Calu3 (cell line): ENCODE data around the gene MFAP4. TPM values are rescaled to one million over a fixed set of nuclear protein-coding genes. Genes with fewer than 3 reads are reported as not detected.

Experiments used
- BruUV-seq: library from RNA; stranded (reverse); fragments of 400-500 nt; replicated peaks from 2 replicates; lab custom pipeline; 2021; lab: Mats Ljungman, UMichigan
- CTCF ChIA-PET: fragments of 300-600 bp; sonication (Branson Sonifier 250); formaldehyde crosslinking; loops from one replicate; lab custom pipeline; 2022; ENCODE audit warnings: antibody characterized with exemption; lab: Charles Lee
- DNase-seq: peaks from one replicate; pipeline ENCODE4 v3.0.0; 2022
- H3K27ac Mint-ChIP-seq: one replicate; pipeline ENCODE4 v1.8.0; 2022; ENCODE audit warnings: mixed read lengths; ENCODE audit not compliant: unreplicated experiment
- H3K27me3 Mint-ChIP-seq: one replicate; pipeline ENCODE4 v1.8.0; 2022; ENCODE audit warnings: mixed read lengths; ENCODE audit not compliant: unreplicated experiment
- H3K36me3 Mint-ChIP-seq: one replicate; pipeline ENCODE4 v1.8.0; 2022; ENCODE audit warnings: mild to moderate bottlenecking, moderate library complexity, mixed read lengths; ENCODE audit not compliant: insufficient read depth, unreplicated experiment
- H3K4me1 Mint-ChIP-seq: one replicate; pipeline ENCODE4 v1.8.0; 2022; ENCODE audit warnings: mild to moderate bottlenecking, low read depth, mixed read lengths; ENCODE audit not compliant: unreplicated experiment
- H3K4me3 Mint-ChIP-seq: one replicate; pipeline ENCODE4 v1.8.0; 2022; ENCODE audit warnings: mild to moderate bottlenecking, low read depth, moderate library complexity, mixed read lengths; ENCODE audit not compliant: unreplicated experiment
- H3K9me3 Mint-ChIP-seq: one replicate; pipeline ENCODE4 v1.8.0; 2022; ENCODE audit warnings: low read depth, mixed read lengths; ENCODE audit not compliant: unreplicated experiment
- intact Hi-C: fragments of 100-400 bp; cut with micrococcal nuclease; formaldehyde crosslinking; loops from one replicate; pipeline ENCODE4 v1.10.0; 2022; ENCODE audit not compliant: unreplicated experiment
- total RNA-seq: library from RNA; stranded (reverse); gene quantifications from 2 replicates; pipeline ENCODE4 v1.2.3, GENCODE V29; 2022
- TF ChIP-seq, protein P1 (sequence below): fragments of 200-600 bp; IDR thresholded peaks from one replicate; pipeline ENCODE4 v1.8.0; 2022; ENCODE audit warnings: antibody characterized with exemption; ENCODE audit not compliant: unreplicated experiment

Gene MFAP4
- total RNA-seq, 1 experiment from 2014 or later, result not detected

DNA sequence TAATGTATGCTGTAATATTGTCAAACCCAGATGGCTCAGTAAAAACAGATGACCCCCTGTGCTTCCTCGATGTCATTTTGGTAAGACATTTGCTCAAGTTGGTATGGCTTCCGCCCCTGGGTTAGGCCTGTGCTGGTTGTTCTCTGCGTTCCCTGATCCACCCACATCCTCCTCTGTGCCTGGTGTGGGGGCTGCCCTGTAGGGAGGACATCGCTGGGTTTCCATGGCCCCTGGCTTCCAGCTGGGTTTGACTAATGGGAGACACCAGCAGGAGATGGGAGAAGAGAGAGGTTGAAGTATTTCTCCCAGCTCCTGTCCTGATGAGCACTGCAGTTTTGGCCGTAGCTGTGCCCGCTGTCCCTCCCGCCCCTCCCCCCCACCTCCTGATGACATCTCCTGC is 4.4 kb upstream of the MFAP4 start:
- TF ChIP-seq, protein P1, sequence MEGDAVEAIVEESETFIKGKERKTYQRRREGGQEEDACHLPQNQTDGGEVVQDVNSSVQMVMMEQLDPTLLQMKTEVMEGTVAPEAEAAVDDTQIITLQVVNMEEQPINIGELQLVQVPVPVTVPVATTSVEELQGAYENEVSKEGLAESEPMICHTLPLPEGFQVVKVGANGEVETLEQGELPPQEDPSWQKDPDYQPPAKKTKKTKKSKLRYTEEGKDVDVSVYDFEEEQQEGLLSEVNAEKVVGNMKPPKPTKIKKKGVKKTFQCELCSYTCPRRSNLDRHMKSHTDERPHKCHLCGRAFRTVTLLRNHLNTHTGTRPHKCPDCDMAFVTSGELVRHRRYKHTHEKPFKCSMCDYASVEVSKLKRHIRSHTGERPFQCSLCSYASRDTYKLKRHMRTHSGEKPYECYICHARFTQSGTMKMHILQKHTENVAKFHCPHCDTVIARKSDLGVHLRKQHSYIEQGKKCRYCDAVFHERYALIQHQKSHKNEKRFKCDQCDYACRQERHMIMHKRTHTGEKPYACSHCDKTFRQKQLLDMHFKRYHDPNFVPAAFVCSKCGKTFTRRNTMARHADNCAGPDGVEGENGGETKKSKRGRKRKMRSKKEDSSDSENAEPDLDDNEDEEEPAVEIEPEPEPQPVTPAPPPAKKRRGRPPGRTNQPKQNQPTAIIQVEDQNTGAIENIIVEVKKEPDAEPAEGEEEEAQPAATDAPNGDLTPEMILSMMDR, result no peak
- Mint-ChIP-seq H3K27me3 (no peaks in the 10 kb centered on the region), H3K9me3 (no peaks in the 10 kb centered on the region), H3K27ac (no peak overlapping the region), H3K4me1 (no peaks in the 10 kb centered on the region), H3K36me3 (no peaks in the 10 kb centered on the region), H3K4me3 (no peak overlapping the region)
- intact Hi-C loops, result no loop called here
- CTCF ChIA-PET, result no interaction called here
- no peak for DNase-seq
- no TSS peak for BruUV-seq

DNA sequence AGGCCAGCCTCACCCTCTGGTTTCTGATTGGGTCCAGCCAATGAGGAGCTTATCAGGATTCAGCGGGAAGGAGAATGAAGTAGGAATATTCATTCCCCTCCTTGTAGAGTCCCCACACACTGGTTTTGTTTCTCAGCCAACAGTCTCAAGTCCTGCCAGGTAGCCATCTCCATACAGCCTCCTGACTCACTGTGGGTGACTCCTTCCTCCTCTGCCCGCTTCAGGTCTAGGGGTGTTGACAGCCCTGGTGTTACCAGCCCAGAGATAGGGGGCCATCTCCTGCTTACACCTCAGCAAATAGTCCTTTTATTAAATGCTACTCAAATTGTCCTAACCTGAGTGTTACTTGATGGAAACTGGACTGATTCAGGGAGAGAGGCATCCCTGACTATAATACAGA is 4.0 kb upstream of the MFAP4 start:
- intact Hi-C loops, result no loop called here
- TF ChIP-seq, protein P1, result no peak
- no TSS peak for BruUV-seq
- DNase-seq, result no peak
- CTCF ChIA-PET, result no interaction called here
- Mint-ChIP-seq H3K36me3 (no peaks in the 10 kb centered on the region), H3K27me3 (no peaks in the 10 kb centered on the region), H3K9me3 (no peaks in the 10 kb centered on the region), H3K4me3 (no peak overlapping the region), H3K4me1 (no peaks in the 10 kb centered on the region), H3K27ac (no peak overlapping the region)

DNA sequence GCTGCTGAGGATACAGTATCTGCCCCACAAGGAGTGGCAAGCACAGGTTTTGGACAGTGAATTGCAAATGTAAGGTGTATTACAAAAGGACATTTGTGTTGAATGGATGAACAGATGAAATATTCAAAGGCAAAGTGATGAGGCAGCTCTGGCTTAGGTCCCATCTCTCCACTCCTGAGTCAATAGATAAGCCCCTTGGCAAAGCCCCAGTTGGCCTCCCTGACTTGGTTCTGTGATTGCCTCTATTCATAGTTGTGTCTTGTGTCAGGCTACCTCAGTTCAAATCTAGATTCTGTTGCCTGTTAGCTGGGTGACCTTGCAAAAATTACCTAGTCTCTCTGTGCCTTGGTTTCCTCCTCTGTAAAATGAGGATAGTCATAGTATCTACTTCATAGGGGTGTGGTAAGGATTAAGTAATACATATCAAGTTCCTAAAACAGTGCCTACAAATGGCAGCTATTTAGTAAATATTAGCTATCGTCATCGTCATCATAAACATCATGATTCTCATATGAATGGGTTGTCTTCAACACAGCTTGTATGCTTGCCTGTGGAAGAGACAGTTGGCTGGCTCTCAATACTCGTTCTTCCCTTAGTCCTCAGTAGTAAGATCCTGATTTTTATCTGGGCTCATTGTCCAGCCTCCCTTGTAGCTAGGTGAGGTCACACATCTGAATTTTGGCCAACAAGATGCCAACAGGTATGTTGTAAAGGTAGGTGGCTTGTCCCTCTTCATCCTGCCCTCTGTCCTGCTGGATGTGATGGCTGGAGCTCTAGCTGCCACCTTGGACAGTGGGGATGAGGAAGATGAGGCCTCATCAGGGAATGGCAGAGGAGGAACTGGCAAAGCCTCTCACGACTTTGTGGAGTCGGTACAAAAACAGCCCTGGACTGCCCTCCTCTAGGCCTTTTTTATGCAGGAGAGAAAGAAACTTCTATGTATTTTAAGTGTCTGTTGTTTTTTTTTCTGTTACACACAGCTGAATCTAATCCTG is 2.1 kb upstream of the MFAP4 start:
- Mint-ChIP-seq H3K9me3 (no peaks in the 10 kb centered on the region), H3K4me3 (no peak overlapping the region), H3K4me1 (no peaks in the 10 kb centered on the region), H3K27ac (no peak overlapping the region), H3K27me3 (no peaks in the 10 kb centered on the region), H3K36me3 (no peaks in the 10 kb centered on the region)
- intact Hi-C loops, result no loop called here
- BruUV-seq, result no TSS peak
- no peak for DNase-seq
- CTCF ChIA-PET, result interaction anchor here (0.6 kb wide), 1 partner anchor 27 kb away, joined by 10 read pairs; no protein-coding TSS in a partner anchor
- TF ChIP-seq, protein P1, result no peak

DNA sequence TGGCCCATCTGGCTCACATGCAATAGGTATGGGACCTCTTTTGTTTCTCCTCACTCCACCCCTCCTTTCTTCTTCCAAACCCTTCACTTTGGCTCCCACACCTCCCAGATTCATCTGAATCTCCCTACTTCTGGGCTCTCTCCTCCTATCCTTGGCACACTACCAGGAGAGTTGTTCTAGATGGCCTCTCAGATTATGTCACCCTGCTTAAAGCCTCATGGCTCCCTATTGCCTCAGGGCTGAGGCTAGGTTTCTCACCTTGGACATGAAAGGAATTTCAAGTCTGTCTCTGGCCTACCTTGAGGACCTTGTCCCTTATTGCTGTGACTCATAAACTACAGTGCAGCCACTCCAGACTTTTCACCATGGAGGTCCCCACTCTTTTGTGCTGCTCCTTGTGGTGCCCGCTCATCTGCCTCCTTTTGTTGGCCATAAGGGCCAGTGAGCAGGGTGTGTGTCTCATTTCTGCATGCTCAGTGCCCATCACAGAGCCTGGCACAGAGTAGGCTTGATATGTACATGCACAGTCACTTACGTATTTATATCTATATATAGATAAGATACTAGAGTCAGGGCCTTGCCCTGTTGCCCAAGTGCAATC is 1.0 kb upstream of the MFAP4 start:
- DNase-seq, result no peak
- H3K4me3 Mint-ChIP-seq, result no peak overlapping the region
- TF ChIP-seq, protein P1, result no peak
- intact Hi-C loops, result no loop called here
- no peaks in the 10 kb centered on the region for H3K9me3 Mint-ChIP-seq
- H3K4me1 Mint-ChIP-seq, result no peaks in the 10 kb centered on the region
- H3K27me3 Mint-ChIP-seq, result no peaks in the 10 kb centered on the region
- no peak overlapping the region for H3K27ac Mint-ChIP-seq
- CTCF ChIA-PET, result no interaction called here
- BruUV-seq, result no TSS peak
- peaks cover 5% of the 10 kb centered on the region for H3K36me3 Mint-ChIP-seq
